ENCODE measurements around the gene TRIP11. TPM values are rescaled to one million over a fixed set of nuclear protein-coding genes. Genes with fewer than 3 reads are reported as not detected.

TRIP11 gene
- total RNA-seq, 4 donors from 2014 or later = 35.5 to 45.1 (median 41.7) TPM

- peak in 1 of 2 donors; percentile 3 for DNase-seq
- no peaks in the 10 kb centered on the region for H3K27me3 ChIP-seq
- 63 to 76% methylated on average over 4 of the region's 4 CpGs for WGBS, 2 donors
- H3K4me1 ChIP-seq = peaks cover 5 to 10% of the 10 kb centered on the region in 2 donors
- no peak overlapping the region for H3K4me3 ChIP-seq (replicated peaks in 1 of 3)
- TF ChIP-seq POLR2A (IDR thresholded peaks at IDR 0.05) = no peak
- TF ChIP-seq CTCF (IDR thresholded peaks at IDR 0.05) = no peak
- no peaks in the 10 kb centered on the region for H3K9me3 ChIP-seq
- no peaks in the 10 kb centered on the region for H3K36me3 ChIP-seq
- intact Hi-C loops (cut with DNase I) = no loop called here
- H3K27ac ChIP-seq = no peak overlapping the region
These were observed 54.2 kb downstream of the TRIP11 start for GRCh38 chr14:91985521-91986255.

GRCh38 chr14:91985008-91985407, 54.9 kb downstream of the TRIP11 start:
- TF ChIP-seq CTCF (IDR thresholded peaks at IDR 0.05) (no peak), POLR2A (IDR thresholded peaks at IDR 0.05) (no peak)
- DNase-seq = no peak
- Histone ChIP-seq H3K36me3 (no peaks in the 10 kb centered on the region), H3K4me1 (peaks cover 5 to 16% of the 10 kb centered on the region in 2 donors), H3K27me3 (no peaks in the 10 kb centered on the region), H3K4me3 (replicated peaks in 1 of 3) (no peak overlapping the region), H3K9me3 (no peaks in the 10 kb centered on the region), H3K27ac (no peak overlapping the region)
- WGBS, 2 donors = 84 to 91% methylated on average over 4 of the region's 4 CpGs
- intact Hi-C loops (cut with DNase I) = no loop called here

- no peak for TF ChIP-seq POLR2A (IDR thresholded peaks at IDR 0.05)
- no peak for TF ChIP-seq CTCF (IDR thresholded peaks at IDR 0.05)
- H3K27me3 ChIP-seq = no peaks in the 10 kb centered on the region
- H3K4me1 ChIP-seq = peaks cover 5 to 18% of the 10 kb centered on the region in 2 donors
- no peaks in the 10 kb centered on the region for H3K36me3 ChIP-seq
- DNase-seq = no peak
- no peaks in the 10 kb centered on the region for H3K9me3 ChIP-seq
- no peak overlapping the region for H3K27ac ChIP-seq
- H3K4me3 ChIP-seq (replicated peaks in 1 of 3) = no peak overlapping the region
- intact Hi-C loops (cut with DNase I) = no loop called here
- WGBS, 2 donors = 74 to 83% methylated on average over 4 of the region's 4 CpGs
These were observed 56.3 kb downstream of the TRIP11 start for GRCh38 chr14:91983588-91983987.

GRCh38 chr14:91980157-91980556, 59.7 kb downstream of the TRIP11 start:
- no peaks in the 10 kb centered on the region for H3K9me3 ChIP-seq
- H3K4me1 ChIP-seq = peaks cover 0 to 8% of the 10 kb centered on the region in 2 donors
- no peaks in the 10 kb centered on the region for H3K27me3 ChIP-seq
- DNase-seq = no peak
- TF ChIP-seq POLR2A (IDR thresholded peaks at IDR 0.05) = no peak
- TF ChIP-seq CTCF (IDR thresholded peaks at IDR 0.05) = no peak
- H3K27ac ChIP-seq = no peak overlapping the region
- H3K36me3 ChIP-seq = no peaks in the 10 kb centered on the region
- H3K4me3 ChIP-seq (replicated peaks in 1 of 3) = no peak overlapping the region
- intact Hi-C loops (cut with DNase I) = no loop called here

GRCh38 chr14:91977884-91978283, 62.0 kb downstream of the TRIP11 start:
- no peak for TF ChIP-seq CTCF (IDR thresholded peaks at IDR 0.05)
- no peak for TF ChIP-seq POLR2A (IDR thresholded peaks at IDR 0.05)
- DNase-seq = no peak
- Histone ChIP-seq H3K4me1 (peaks cover 0 to 8% of the 10 kb centered on the region in 2 donors), H3K27me3 (no peaks in the 10 kb centered on the region), H3K36me3 (peaks cover 0 to 13% of the 10 kb centered on the region in 2 donors), H3K4me3 (replicated peaks in 1 of 3) (no peak overlapping the region), H3K9me3 (no peaks in the 10 kb centered on the region), H3K27ac (no peak overlapping the region)
- intact Hi-C loops (cut with DNase I) = no loop called here
- WGBS, 2 donors = 90 to 94% methylated on average over 5 of the region's 5 CpGs
